ENCODE data around the gene PGM2. TPM values are rescaled to one million over a fixed set of nuclear protein-coding genes. Genes with fewer than 3 reads are reported as not detected.

The PGM2 gene
- total RNA-seq, 1 experiment from 2014 or later, result 28.6 TPM

DNA sequence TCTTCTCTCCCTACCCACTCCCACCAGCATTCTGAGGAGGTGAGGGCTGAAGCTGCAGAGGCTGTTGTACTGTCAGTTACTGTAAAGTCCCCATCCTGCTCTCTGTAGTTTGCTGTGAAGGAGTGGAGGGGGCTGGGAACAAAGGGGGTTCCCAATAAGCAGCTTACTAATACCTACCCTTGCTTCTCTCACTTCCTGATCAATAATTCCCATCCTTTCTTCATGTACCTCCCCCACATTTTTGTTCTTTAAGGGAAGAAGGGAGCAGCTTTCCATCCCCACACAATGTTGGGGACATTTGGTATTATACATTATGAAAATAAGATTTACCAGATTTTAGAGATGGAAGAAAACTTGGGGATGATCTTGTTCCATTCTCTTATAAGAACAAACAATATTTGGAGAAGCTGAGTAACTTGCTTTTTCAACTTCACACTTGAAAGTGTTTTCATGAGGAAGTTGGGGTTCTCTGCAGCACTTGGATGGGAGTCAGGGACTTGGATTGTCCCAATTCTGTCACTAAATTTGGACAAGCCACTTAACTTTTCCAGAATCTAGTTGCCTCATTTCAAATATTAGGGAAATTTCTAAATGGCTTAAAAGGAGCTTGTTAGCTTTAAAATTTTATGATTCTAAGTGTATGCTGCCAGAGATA is 69.8 kb downstream of the PGM2 start:
- Histone ChIP-seq H2AFZ (ENCODE audit: low read length) (no peak overlapping the region), H3K4me2 (ENCODE audit: low read length) (no peak overlapping the region), H3K9me2 (replicated peaks; ENCODE audit: low read length) (no peaks in the 10 kb centered on the region), H3K36me3 (ENCODE audit: low read depth, low read length) (no peaks in the 10 kb centered on the region), H3F3A (ENCODE audit: low read length, unreplicated experiment) (no peaks in the 10 kb centered on the region), H3K27me3 (ENCODE audit: low read length) (no peaks in the 10 kb centered on the region), H3K9me3 (ENCODE audit: low read length) (no peaks in the 10 kb centered on the region), H3K9ac (ENCODE audit: low read length) (no peak overlapping the region), H3K4me1 (ENCODE audit: insufficient read depth, low read length) (no peaks in the 10 kb centered on the region), H3K79me2 (ENCODE audit: low read length) (no peaks in the 10 kb centered on the region), H4K20me1 (ENCODE audit: low read length) (no peaks in the 10 kb centered on the region), H3K4me3 (ENCODE audit: low read length) (no peak overlapping the region), H3K27ac (ENCODE audit: low read length) (no peak overlapping the region)
- no peak for TF ChIP-seq EZH2phosphoT487 (IDR thresholded peaks at IDR 0.05; ENCODE audit: borderline replicate concordance, low read length)
- TF ChIP-seq, protein P1, sequence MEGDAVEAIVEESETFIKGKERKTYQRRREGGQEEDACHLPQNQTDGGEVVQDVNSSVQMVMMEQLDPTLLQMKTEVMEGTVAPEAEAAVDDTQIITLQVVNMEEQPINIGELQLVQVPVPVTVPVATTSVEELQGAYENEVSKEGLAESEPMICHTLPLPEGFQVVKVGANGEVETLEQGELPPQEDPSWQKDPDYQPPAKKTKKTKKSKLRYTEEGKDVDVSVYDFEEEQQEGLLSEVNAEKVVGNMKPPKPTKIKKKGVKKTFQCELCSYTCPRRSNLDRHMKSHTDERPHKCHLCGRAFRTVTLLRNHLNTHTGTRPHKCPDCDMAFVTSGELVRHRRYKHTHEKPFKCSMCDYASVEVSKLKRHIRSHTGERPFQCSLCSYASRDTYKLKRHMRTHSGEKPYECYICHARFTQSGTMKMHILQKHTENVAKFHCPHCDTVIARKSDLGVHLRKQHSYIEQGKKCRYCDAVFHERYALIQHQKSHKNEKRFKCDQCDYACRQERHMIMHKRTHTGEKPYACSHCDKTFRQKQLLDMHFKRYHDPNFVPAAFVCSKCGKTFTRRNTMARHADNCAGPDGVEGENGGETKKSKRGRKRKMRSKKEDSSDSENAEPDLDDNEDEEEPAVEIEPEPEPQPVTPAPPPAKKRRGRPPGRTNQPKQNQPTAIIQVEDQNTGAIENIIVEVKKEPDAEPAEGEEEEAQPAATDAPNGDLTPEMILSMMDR (conservative IDR thresholded peaks at IDR 0.05; ENCODE audit: low read depth, low read length), result no peak
- TF ChIP-seq EZH2 (IDR thresholded peaks at IDR 0.05; ENCODE audit: low read length, unreplicated experiment), result no peak
- DNase-seq, result no peak
- POLR2A ChIA-PET (ENCODE audit: unreplicated experiment), result no interaction called here
- ATAC-seq, result no peak
- CTCF ChIA-PET, result no interaction called here
- BruUV-seq (replicated peaks), result no TSS peak
- intact Hi-C loops (cut with micrococcal nuclease), result loop anchor here (10.0 kb wide), 1 partner anchor 78 kb away; no protein-coding TSS in a partner anchor

DNA sequence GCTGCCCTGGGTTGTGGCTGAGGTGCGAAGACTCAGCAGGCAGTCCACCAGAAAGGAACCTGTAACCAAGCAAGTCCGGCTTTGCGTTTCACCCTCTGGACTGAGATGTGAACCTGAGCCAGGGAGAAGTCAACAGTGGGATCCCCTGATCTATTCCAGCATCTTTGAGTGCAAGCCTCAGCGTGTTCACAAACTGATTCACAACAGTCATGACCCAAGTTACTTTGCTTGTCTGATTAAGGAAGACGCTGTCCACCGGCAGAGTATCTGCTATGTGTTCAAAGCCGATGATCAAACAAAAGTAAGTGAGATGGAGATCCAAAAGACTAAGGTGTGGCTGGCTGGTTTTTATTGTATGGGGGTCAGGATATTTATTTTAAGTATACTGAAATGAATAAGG is 75.7 kb downstream of the PGM2 start:
- Histone ChIP-seq H3F3A (ENCODE audit: low read length, unreplicated experiment) (no peaks in the 10 kb centered on the region), H4K20me1 (ENCODE audit: low read length) (no peaks in the 10 kb centered on the region), H3K36me3 (ENCODE audit: low read depth, low read length) (no peaks in the 10 kb centered on the region), H3K4me3 (ENCODE audit: low read length) (no peak overlapping the region), H3K9me2 (replicated peaks; ENCODE audit: low read length) (no peaks in the 10 kb centered on the region), H3K27me3 (ENCODE audit: low read length) (no peaks in the 10 kb centered on the region), H3K27ac (ENCODE audit: low read length) (no peak overlapping the region), H3K9me3 (ENCODE audit: low read length) (no peaks in the 10 kb centered on the region), H3K4me1 (ENCODE audit: insufficient read depth, low read length) (no peaks in the 10 kb centered on the region), H3K4me2 (ENCODE audit: low read length) (no peak overlapping the region), H2AFZ (ENCODE audit: low read length) (no peak overlapping the region), H3K9ac (ENCODE audit: low read length) (no peak overlapping the region), H3K79me2 (ENCODE audit: low read length) (no peaks in the 10 kb centered on the region)
- ChIA-PET POLR2A (ENCODE audit: unreplicated experiment) (no interaction called here), CTCF (no interaction called here)
- TF ChIP-seq EZH2 (IDR thresholded peaks at IDR 0.05; ENCODE audit: low read length, unreplicated experiment), result no peak
- TF ChIP-seq, protein P1 (conservative IDR thresholded peaks at IDR 0.05; ENCODE audit: low read depth, low read length), result no peak
- no peak for TF ChIP-seq EZH2phosphoT487 (IDR thresholded peaks at IDR 0.05; ENCODE audit: borderline replicate concordance, low read length)
- BruUV-seq (replicated peaks), result no TSS peak
- DNase-seq (no peak), ATAC-seq (no peak)
- intact Hi-C loops (cut with micrococcal nuclease), result no loop called here
